GM19455 (cell line): ENCODE data around the gene FARP1.

Experiments used
- ATAC-seq: cut with Tn5 transposase; IDR thresholded peaks from one replicate; pipeline ENCODE4 v1.9.1; 2021; ENCODE audit not compliant: unreplicated experiment

FARP1 gene

DNA sequence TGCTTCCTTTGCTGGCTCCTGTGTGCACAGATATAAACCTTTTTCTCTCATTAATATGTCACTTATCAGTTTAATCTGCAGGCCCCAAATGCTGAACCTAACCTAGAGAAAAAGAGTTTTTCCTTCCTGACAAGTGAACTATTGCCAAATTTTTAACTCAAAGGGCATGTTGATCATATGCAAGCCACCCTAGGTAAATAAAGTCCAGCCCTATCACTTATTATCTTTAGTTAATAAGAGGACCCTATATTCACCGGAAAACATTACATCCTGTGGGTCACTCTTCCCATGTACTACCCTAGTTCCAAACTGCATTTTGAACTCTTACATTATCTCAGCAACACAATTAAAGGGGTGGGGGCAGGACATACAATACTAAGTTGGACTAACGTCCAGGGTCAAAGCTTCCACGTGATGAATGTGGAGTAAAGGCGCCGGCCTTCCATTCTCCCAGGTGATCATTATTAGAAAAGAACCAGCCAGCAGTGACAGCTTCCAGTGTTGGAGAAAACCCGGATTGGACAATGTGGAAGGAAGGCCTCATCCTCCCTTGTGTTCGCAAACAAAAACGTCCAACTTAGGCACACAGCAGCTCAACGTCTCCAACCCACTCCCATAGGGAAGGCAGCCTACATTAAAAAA, 347.4 kb downstream of the FARP1 start:
- no peak for ATAC-seq

- ATAC-seq: no peak
Observed at GRCh38 chr13:98490866-98491265, 348.0 kb downstream of the FARP1 start.

- no peak for ATAC-seq
Observed at GRCh38 chr13:98492335-98493041, 349.6 kb downstream of the FARP1 start.

GRCh38 chr13:98493042-98493712, 350.3 kb downstream of the FARP1 start:
- no peak for ATAC-seq

DNA sequence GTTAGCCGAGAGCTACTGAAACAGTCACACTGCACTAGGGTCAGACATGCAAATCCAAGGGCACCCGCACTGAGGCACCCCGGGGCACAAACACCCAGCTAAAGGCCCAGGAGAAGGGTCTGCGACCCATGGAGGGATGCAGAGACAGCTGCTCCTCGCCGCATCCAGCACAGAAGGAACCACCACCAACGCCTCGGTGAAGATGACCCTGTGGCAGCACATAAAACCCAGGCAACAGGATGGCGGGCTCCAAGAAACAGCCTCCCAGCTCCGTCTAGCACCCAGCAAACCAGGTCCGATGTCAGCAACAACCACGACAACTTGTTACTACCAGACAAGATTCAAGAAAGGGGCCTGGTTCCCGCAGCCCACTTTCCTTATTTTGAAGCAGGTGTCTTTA, 351.9 kb downstream of the FARP1 start:
- no peak for ATAC-seq

DNA sequence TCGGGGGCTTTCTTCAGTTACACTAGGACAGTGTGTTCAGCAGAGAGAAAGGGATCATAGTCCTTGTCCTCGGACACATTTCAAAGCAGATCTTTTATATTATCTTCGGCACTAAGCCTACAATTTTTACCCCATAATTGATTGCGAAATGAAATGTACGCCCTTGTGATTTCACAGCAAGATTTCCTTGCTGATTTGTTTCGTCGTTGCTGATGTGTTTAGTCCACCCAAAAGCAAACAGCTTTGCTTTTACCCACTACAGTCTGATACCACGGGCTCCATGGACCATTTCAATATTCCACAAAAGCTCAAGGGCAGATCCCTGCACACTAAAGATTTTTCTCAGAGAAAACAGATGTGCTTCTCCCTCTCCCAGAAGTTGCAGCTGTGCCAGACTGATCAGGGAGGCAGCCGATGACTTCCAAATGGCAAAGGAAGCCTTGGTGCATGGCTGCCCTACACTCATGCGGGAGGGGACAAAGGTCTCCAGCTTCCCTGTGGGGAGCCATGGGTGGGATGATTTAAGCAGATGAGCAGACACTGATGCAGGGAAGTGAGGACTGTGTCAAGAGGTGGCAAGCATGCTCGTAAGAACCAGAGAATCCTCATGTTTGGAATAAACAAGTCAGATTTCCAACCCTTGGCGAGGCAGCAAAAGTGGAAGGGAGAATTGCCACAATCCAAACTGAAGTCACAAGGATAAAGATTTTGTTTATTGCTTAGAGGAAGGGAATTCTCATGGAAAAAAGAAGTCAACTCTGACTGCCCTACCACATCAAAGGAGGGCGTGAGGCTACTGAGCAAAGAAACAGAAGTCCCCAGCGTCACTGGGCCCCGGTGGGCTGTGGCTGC, 353.0 kb downstream of the FARP1 start:
- no peak for ATAC-seq

DNA sequence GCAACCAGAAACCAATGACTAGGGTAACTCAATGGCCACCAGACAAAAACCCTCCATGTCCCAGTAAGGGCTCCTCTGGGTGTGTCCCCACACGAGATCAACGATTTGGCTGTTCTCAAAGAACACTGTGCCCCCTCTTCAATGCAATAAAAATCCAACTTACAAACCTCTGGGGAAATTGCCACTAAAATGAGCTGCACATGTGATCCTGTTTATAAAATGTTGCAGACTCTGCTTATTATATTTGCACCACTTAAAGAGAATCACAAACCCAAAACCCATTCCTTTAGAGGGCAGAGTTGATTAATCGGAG, 353.5 kb downstream of the FARP1 start:
- ATAC-seq: no peak

GRCh38 chr13:98496966-98497365, 354.1 kb downstream of the FARP1 start:
- ATAC-seq: no peak

- peak; percentile 72 for ATAC-seq
Observed at GRCh38 chr13:98500963-98501421, 358.1 kb downstream of the FARP1 start.

GRCh38 chr13:98503175-98504028, 360.5 kb downstream of the FARP1 start:
- ATAC-seq: no peak

GRCh38 chr13:98504029-98504351, 361.1 kb downstream of the FARP1 start:
- ATAC-seq: peak; percentile 4

DNA sequence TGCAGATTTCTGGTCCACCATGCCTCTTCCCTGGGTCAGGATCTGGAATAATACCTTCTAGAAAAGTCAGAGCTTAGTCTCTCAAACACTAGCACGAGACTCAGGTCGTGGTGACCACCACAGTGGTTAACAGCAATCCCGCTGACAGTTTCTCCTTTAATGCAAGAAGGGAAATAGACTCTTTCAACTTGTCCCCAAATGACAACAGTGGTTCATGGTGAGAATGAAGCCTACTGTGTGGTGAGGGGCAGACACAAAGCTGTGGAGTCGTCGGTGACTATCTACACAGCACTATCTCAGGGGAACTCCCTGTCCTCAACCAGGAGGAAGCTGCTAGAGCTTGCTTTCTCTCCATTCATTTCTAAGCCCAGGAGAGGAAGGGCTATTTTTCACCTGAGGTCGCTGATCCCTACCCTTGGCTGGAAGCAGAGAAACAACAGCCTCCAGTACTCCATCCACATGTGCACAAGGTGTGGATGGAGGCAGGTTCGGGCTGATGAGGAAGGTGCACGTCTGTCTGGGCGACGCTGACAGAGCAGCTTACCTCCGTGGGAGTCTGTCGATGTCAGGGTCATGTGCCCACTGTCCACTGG, 361.6 kb downstream of the FARP1 start:
- peak; percentile 39 for ATAC-seq
